GM23338 (cell line): ENCODE data around the gene TRAF3IP1. TPM values are rescaled to one million over a fixed set of nuclear protein-coding genes. Genes with fewer than 3 reads are reported as not detected.

Experiments
- ATAC-seq: fragments of 200-7000 bp; cut with Tn5 transposase; 3 replicates; pipeline ENCODE4 v1.9.1; 2020
- DNase-seq: peaks from one replicate; pipeline ENCODE4 v3.0.0-alpha.2; 2015; ENCODE audit warnings: low spot score
- H2AFZ ChIP-seq: fragments of 200-600 bp; sonication (generic); 2 replicates; pipeline ENCODE4 v1.8.0; 2016; ENCODE audit warnings: antibody characterized with exemption, mild to moderate bottlenecking, moderate library complexity
- H3F3A ChIP-seq: fragments of 200-600 bp; sonication (generic); replicated peaks from 2 replicates; pipeline ENCODE4 v1.8.0; 2017; ENCODE audit warnings: antibody characterized with exemption, mixed run types, low read depth
- H3K27ac ChIP-seq: fragments of 200-600 bp; sonication (generic); 2 replicates; pipeline ENCODE4 v1.6.1; 2016; ENCODE audit warnings: low read depth
- H3K27me3 ChIP-seq: fragments of 200-600 bp; sonication (generic); 2 replicates; pipeline ENCODE4 v1.8.0; 2016; ENCODE audit warnings: mild to moderate bottlenecking, mixed run types, moderate library complexity; ENCODE audit not compliant: insufficient read depth
- H3K36me3 ChIP-seq: fragments of 200-600 bp; sonication (generic); 2 replicates; pipeline ENCODE4 v1.8.0; 2016; ENCODE audit warnings: mild to moderate bottlenecking; ENCODE audit not compliant: insufficient read depth
- H3K4me1 ChIP-seq: fragments of 200-600 bp; sonication (generic); 2 replicates; pipeline ENCODE4 v1.8.0; 2016; ENCODE audit warnings: mild to moderate bottlenecking, moderate library complexity; ENCODE audit not compliant: insufficient read depth
- H3K4me2 ChIP-seq: fragments of 200-600 bp; sonication (generic); 2 replicates; pipeline ENCODE4 v1.7.1; 2017; ENCODE audit warnings: mixed run types
- H3K4me3 ChIP-seq: fragments of 200-600 bp; sonication (generic); 2 replicates; pipeline ENCODE4 v1.6.1; 2016; ENCODE audit warnings: mixed run types
- H3K79me2 ChIP-seq: fragments of 200-600 bp; sonication (generic); replicated peaks from 2 replicates; pipeline ENCODE4 v1.8.0; 2017; ENCODE audit warnings: mild to moderate bottlenecking; ENCODE audit not compliant: insufficient read depth
- H3K9me2 ChIP-seq: fragments of 200-600 bp; sonication (generic); 2 replicates; pipeline ENCODE4 v1.8.0; 2017; ENCODE audit not compliant: insufficient read depth
- H4K20me1 ChIP-seq: fragments of 200-600 bp; sonication (generic); replicated peaks from 2 replicates; pipeline ENCODE4 v1.8.0; 2017; ENCODE audit warnings: mild to moderate bottlenecking; ENCODE audit not compliant: insufficient read depth
- H3K27ac Mint-ChIP-seq: 2 replicates; pipeline ENCODE4 v1.8.0; 2020; ENCODE audit warnings: inconsistent platforms, mild to moderate bottlenecking, moderate library complexity, mixed read lengths
- H3K27me3 Mint-ChIP-seq: 3 replicates; pipeline ENCODE4 v1.8.0; 2022; ENCODE audit warnings: low read depth, mild to moderate bottlenecking, moderate library complexity, mixed read lengths, inconsistent platforms; ENCODE audit not compliant: insufficient read depth, poor library complexity
- H3K36me3 Mint-ChIP-seq: 3 replicates; pipeline ENCODE4 v1.8.0; 2021; ENCODE audit warnings: low read depth, mild to moderate bottlenecking, inconsistent platforms, moderate library complexity, mixed read lengths
- H3K4me1 Mint-ChIP-seq: 3 replicates; pipeline ENCODE4 v1.8.0; 2020; ENCODE audit warnings: mild to moderate bottlenecking, inconsistent platforms, mixed read lengths
- H3K4me3 Mint-ChIP-seq: 3 replicates; pipeline ENCODE4 v1.8.0; 2021; ENCODE audit warnings: moderate library complexity, mild to moderate bottlenecking, inconsistent platforms, mixed read lengths
- H3K9me3 Mint-ChIP-seq: 3 replicates; pipeline ENCODE4 v1.8.0; 2020; ENCODE audit warnings: moderate library complexity, mild to moderate bottlenecking, inconsistent platforms, mixed read lengths
- CREB1 ChIP-seq: fragments of 250-450 bp; sonication (Bioruptor Pico); IDR thresholded peaks from 2 replicates; pipeline ENCODE4 v1.5.0; 2020; ENCODE audit warnings: low read depth, mild to moderate bottlenecking, moderate library complexity
- EZH2 ChIP-seq: fragments of 200-600 bp; sonication (generic); IDR thresholded peaks from one replicate; pipeline ENCODE4 v1.8.0; 2017; ENCODE audit warnings: antibody characterized with exemption, mild to moderate bottlenecking, low read depth; ENCODE audit not compliant: unreplicated experiment
- EZH2phosphoT487 ChIP-seq: fragments of 200-600 bp; sonication (generic); IDR thresholded peaks from one replicate; pipeline ENCODE4 v1.8.1; 2018; ENCODE audit warnings: antibody characterized with exemption; ENCODE audit not compliant: unreplicated experiment
- JUNB ChIP-seq: IDR thresholded peaks from one replicate; pipeline ENCODE4 v1.6.1; 2016; ENCODE audit warnings: antibody characterized with exemption; ENCODE audit not compliant: unreplicated experiment
- NANOG ChIP-seq: IDR thresholded peaks from 2 replicates; pipeline ENCODE4 v1.6.1; 2016; ENCODE audit warnings: antibody characterized with exemption, borderline replicate concordance
- POLR2AphosphoS5 ChIP-seq: IDR thresholded peaks from 2 replicates; pipeline ENCODE4 v1.6.1; 2016; ENCODE audit warnings: antibody characterized with exemption, low read depth
- STAT1 ChIP-seq: IDR thresholded peaks from one replicate; pipeline ENCODE4 v1.6.1; 2016; ENCODE audit warnings: antibody characterized with exemption; ENCODE audit not compliant: unreplicated experiment
- ZNF114 ChIP-seq: fragments of 250-450 bp; sonication (Bioruptor Pico); IDR thresholded peaks from 2 replicates; pipeline ENCODE4 v1.5.0; 2020; ENCODE audit warnings: mild to moderate bottlenecking, moderate library complexity
- ZNF331 ChIP-seq: fragments of 250-450 bp; sonication (Bioruptor Pico); IDR thresholded peaks from 2 replicates; pipeline ENCODE4 v1.5.0; 2020; ENCODE audit warnings: low read depth, mild to moderate bottlenecking, moderate library complexity
- polyA plus RNA-seq: library from polyadenylated mRNA; unstranded; fragments of >200 nt; fragmentation: Nextera tagmentation; extraction: Ambion mirVana; gene quantifications from 2 replicates; pipeline ENCODE4 v1.2.1, GENCODE V29; 2016
- total RNA-seq: library from RNA; depleted of rRNA; stranded (reverse); fragments of >200 nt; shearing (Covaris generic); gene quantifications from 2 replicates; pipeline ENCODE4 v1.2.3, GENCODE V29; 2014
- TF ChIP-seq, protein P1 (sequence below): IDR thresholded peaks from one replicate; pipeline ENCODE4 v1.6.1; 2018; ENCODE audit warnings: antibody characterized with exemption; ENCODE audit not compliant: unreplicated experiment
- TF ChIP-seq, protein P2 (sequence below): IDR thresholded peaks from 2 replicates; pipeline ENCODE4 v1.6.1; 2016; ENCODE audit warnings: antibody characterized with exemption
- TF ChIP-seq, protein P3 (sequence below), 2 experiments: fragments of 200-600 bp in 1 of 2; sonication (generic) in 1 of 2; conservative IDR thresholded peaks; 2 replicates each; pipeline versions ENCODE4 v1.5.1 to v1.6.1; 2016 to 2017; ENCODE audit warnings: antibody characterized with exemption in 2 of 2, low read depth in 2 of 2, mild to moderate bottlenecking in 2 of 2, moderate library complexity in 1 of 2
- TF ChIP-seq, protein P4 (sequence below): fragments of 250-450 bp; sonication (Bioruptor Pico); IDR thresholded peaks from 2 replicates; pipeline ENCODE4 v1.5.0; 2020; ENCODE audit warnings: mild to moderate bottlenecking, moderate library complexity

Gene TRAF3IP1
- total and polyA plus RNA-seq, 2 experiments from 2014 or later = 12.5 to 20.7 TPM

DNA sequence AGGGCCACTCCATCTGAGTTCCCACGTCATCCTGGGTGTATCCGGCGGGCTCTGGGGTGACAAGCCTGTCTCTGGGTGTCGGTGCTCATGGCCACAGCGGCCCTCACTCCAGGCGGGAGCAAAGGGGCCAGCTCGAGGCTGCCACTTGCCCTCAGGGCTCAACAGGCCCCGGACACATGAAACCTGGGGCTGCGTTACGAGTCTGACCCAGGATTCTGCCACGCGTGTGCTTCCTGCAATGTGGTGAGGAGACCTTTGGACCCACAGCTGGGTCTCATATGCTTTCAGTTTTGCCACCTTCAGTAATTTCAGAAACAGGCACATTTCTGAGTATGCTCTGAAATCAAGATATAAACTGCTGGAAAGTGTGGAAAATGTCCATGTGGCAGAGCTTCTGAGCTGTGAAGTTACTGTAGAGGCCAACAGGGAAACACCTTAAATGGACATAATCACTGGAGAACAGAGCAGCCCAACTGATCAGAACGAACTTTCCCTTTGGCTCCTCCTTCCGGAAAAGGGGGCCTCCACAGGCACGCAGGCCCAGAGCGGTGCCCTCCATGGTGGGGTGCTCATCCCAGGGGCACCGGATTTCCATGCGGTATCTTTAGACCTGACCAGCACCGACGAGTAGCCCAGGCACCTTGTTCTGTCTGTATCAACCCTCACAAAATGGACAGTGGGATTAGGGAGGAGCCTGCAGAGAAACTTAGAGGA is 46.0 kb upstream of the TRAF3IP1 start:
- Mint-ChIP-seq H3K27ac (no peak overlapping the region), H3K4me1 (peaks cover 8% of the 10 kb centered on the region; the same call in 1 of the 3 replicates), H3K36me3 (peaks cover 7% of the 10 kb centered on the region; the same call in 2 of the 3 replicates), H3K9me3 (no peaks in the 10 kb centered on the region), H3K27me3 (peaks cover 5% of the 10 kb centered on the region), H3K4me3 (no peak overlapping the region)
- Histone ChIP-seq H3K36me3 (no peaks in the 10 kb centered on the region), H2AFZ (no peak overlapping the region), H3K27ac (no peak overlapping the region), H3F3A (no peaks in the 10 kb centered on the region), H3K79me2 (no peaks in the 10 kb centered on the region), H3K4me1 (no peaks in the 10 kb centered on the region; the same call in 1 of the 2 replicates), H4K20me1 (peaks cover 2% of the 10 kb centered on the region; the same call in 1 of the 2 replicates), H3K9me2 (no peaks in the 10 kb centered on the region), H3K4me2 (no peak overlapping the region), H3K4me3 (no peak overlapping the region), H3K27me3 (no peaks in the 10 kb centered on the region)
- no peak for ATAC-seq
- no peak for DNase-seq
- no peak for TF ChIP-seq STAT1
- no peak for TF ChIP-seq CREB1 (CRISPR knock-in tag)
- no peak for TF ChIP-seq POLR2AphosphoS5
- no peak for TF ChIP-seq JUNB
- TF ChIP-seq, protein P1, sequence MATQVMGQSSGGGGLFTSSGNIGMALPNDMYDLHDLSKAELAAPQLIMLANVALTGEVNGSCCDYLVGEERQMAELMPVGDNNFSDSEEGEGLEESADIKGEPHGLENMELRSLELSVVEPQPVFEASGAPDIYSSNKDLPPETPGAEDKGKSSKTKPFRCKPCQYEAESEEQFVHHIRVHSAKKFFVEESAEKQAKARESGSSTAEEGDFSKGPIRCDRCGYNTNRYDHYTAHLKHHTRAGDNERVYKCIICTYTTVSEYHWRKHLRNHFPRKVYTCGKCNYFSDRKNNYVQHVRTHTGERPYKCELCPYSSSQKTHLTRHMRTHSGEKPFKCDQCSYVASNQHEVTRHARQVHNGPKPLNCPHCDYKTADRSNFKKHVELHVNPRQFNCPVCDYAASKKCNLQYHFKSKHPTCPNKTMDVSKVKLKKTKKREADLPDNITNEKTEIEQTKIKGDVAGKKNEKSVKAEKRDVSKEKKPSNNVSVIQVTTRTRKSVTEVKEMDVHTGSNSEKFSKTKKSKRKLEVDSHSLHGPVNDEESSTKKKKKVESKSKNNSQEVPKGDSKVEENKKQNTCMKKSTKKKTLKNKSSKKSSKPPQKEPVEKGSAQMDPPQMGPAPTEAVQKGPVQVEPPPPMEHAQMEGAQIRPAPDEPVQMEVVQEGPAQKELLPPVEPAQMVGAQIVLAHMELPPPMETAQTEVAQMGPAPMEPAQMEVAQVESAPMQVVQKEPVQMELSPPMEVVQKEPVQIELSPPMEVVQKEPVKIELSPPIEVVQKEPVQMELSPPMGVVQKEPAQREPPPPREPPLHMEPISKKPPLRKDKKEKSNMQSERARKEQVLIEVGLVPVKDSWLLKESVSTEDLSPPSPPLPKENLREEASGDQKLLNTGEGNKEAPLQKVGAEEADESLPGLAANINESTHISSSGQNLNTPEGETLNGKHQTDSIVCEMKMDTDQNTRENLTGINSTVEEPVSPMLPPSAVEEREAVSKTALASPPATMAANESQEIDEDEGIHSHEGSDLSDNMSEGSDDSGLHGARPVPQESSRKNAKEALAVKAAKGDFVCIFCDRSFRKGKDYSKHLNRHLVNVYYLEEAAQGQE = no peak
- no peak for TF ChIP-seq EZH2
- TF ChIP-seq, protein P2, sequence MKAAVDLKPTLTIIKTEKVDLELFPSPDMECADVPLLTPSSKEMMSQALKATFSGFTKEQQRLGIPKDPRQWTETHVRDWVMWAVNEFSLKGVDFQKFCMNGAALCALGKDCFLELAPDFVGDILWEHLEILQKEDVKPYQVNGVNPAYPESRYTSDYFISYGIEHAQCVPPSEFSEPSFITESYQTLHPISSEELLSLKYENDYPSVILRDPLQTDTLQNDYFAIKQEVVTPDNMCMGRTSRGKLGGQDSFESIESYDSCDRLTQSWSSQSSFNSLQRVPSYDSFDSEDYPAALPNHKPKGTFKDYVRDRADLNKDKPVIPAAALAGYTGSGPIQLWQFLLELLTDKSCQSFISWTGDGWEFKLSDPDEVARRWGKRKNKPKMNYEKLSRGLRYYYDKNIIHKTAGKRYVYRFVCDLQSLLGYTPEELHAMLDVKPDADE = no peak
- TF ChIP-seq, protein P3, sequence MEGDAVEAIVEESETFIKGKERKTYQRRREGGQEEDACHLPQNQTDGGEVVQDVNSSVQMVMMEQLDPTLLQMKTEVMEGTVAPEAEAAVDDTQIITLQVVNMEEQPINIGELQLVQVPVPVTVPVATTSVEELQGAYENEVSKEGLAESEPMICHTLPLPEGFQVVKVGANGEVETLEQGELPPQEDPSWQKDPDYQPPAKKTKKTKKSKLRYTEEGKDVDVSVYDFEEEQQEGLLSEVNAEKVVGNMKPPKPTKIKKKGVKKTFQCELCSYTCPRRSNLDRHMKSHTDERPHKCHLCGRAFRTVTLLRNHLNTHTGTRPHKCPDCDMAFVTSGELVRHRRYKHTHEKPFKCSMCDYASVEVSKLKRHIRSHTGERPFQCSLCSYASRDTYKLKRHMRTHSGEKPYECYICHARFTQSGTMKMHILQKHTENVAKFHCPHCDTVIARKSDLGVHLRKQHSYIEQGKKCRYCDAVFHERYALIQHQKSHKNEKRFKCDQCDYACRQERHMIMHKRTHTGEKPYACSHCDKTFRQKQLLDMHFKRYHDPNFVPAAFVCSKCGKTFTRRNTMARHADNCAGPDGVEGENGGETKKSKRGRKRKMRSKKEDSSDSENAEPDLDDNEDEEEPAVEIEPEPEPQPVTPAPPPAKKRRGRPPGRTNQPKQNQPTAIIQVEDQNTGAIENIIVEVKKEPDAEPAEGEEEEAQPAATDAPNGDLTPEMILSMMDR (conservative IDR thresholded peaks at IDR 0.05; ENCODE audit: low read depth in 2 of 2) = no peak
- no peak for TF ChIP-seq NANOG
- TF ChIP-seq ZNF331 = no peak
- TF ChIP-seq, protein P4, sequence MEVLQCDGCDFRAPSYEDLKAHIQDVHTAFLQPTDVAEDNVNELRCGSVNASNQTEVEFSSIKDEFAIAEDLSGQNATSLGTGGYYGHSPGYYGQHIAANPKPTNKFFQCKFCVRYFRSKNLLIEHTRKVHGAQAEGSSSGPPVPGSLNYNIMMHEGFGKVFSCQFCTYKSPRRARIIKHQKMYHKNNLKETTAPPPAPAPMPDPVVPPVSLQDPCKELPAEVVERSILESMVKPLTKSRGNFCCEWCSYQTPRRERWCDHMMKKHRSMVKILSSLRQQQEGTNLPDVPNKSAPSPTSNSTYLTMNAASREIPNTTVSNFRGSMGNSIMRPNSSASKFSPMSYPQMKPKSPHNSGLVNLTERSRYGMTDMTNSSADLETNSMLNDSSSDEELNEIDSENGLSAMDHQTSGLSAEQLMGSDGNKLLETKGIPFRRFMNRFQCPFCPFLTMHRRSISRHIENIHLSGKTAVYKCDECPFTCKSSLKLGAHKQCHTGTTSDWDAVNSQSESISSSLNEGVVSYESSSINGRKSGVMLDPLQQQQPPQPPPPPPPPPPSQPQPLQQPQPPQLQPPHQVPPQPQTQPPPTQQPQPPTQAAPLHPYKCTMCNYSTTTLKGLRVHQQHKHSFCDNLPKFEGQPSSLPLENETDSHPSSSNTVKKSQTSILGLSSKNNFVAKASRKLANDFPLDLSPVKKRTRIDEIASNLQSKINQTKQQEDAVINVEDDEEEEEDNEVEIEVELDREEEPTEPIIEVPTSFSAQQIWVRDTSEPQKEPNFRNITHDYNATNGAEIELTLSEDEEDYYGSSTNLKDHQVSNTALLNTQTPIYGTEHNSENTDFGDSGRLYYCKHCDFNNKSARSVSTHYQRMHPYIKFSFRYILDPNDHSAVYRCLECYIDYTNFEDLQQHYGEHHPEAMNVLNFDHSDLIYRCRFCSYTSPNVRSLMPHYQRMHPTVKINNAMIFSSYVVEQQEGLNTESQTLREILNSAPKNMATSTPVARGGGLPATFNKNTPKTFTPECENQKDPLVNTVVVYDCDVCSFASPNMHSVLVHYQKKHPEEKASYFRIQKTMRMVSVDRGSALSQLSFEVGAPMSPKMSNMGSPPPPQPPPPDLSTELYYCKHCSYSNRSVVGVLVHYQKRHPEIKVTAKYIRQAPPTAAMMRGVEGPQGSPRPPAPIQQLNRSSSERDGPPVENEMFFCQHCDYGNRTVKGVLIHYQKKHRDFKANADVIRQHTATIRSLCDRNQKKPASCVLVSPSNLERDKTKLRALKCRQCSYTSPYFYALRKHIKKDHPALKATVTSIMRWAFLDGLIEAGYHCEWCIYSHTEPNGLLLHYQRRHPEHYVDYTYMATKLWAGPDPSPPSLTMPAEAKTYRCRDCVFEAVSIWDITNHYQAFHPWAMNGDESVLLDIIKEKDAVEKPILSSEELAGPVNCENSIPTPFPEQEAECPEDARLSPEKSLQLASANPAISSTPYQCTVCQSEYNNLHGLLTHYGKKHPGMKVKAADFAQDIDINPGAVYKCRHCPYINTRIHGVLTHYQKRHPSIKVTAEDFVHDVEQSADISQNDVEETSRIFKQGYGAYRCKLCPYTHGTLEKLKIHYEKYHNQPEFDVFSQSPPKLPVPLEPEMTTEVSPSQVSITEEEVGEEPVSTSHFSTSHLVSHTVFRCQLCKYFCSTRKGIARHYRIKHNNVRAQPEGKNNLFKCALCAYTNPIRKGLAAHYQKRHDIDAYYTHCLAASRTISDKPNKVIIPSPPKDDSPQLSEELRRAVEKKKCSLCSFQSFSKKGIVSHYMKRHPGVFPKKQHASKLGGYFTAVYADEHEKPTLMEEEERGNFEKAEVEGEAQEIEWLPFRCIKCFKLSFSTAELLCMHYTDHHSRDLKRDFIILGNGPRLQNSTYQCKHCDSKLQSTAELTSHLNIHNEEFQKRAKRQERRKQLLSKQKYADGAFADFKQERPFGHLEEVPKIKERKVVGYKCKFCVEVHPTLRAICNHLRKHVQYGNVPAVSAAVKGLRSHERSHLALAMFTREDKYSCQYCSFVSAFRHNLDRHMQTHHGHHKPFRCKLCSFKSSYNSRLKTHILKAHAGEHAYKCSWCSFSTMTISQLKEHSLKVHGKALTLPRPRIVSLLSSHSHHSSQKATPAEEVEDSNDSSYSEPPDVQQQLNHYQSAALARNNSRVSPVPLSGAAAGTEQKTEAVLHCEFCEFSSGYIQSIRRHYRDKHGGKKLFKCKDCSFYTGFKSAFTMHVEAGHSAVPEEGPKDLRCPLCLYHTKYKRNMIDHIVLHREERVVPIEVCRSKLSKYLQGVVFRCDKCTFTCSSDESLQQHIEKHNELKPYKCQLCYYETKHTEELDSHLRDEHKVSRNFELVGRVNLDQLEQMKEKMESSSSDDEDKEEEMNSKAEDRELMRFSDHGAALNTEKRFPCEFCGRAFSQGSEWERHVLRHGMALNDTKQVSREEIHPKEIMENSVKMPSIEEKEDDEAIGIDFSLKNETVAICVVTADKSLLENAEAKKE (CRISPR knock-in tag) = no peak
- TF ChIP-seq ZNF114 (CRISPR knock-in tag) = no peak
- TF ChIP-seq EZH2phosphoT487 = no peak
